ENCODE data around the gene FAM241A. TPM values are rescaled to one million over a fixed set of nuclear protein-coding genes. Genes with fewer than 3 reads are reported as not detected.
A peak's percentile ranks its signal among the peaks of the same experiment; 100 is the strongest.

Gene FAM241A
- total and polyA plus RNA-seq, 2 donors (not counting 3 experiments of a cell fraction or from before 2014, with no cell fraction given), result 3.2 to 9.1 TPM

- no peaks in the 10 kb centered on the region for H3K27me3 ChIP-seq (ENCODE audit: control insufficient read depth in 2 of 2, insufficient read depth in 2 of 2, low read length in 2 of 2)
- CTCF ChIA-PET, result interaction anchor here (1.1 kb wide), 1 partner anchor 21 kb away, joined by 3 read pairs; no protein-coding TSS in a partner anchor
- no peaks in the 10 kb centered on the region for H3K36me3 ChIP-seq (ENCODE audit: control insufficient read depth in 2 of 2, extremely low read depth in 1 of 2, insufficient read depth in 2 of 2, low read length in 2 of 2)
- BruUV-seq (replicated peaks), result no TSS peak
- FAIRE-seq (peak; percentile 43), DNase-seq (ENCODE audit: low read depth, low spot score) (peak; percentile 27)
- H2AFZ ChIP-seq (ENCODE audit: low read depth, low read length), result no peak overlapping the region
- intact Hi-C loops (cut with micrococcal nuclease), result no loop called here
- H3K4me2 ChIP-seq (ENCODE audit: insufficient read depth, low read length), result no peak overlapping the region
- no peak overlapping the region for H3K27ac ChIP-seq (ENCODE audit: insufficient read depth, low read depth, low read length)
- H3K9me1 ChIP-seq (replicated peaks; ENCODE audit: control insufficient read depth, extremely low read depth, insufficient read depth, low read length), result no peaks in the 10 kb centered on the region
- no peak overlapping the region for H3K9ac ChIP-seq (replicated peaks; ENCODE audit: extremely low read depth, insufficient read depth, low read length)
- H3K4me1 ChIP-seq (ENCODE audit: control insufficient read depth, extremely low read depth, insufficient read depth, low read length), result peaks cover 4% of the 10 kb centered on the region
- H3K9me3 ChIP-seq (replicated peaks; ENCODE audit: control insufficient read depth, insufficient read depth, low read length), result no peaks in the 10 kb centered on the region
- no peak overlapping the region for H3K4me3 ChIP-seq (replicated peaks in 1 of 3; ENCODE audit: insufficient read depth in 1 of 3, low read depth in 1 of 3, low read length in 3 of 3)
- no peak for TF ChIP-seq POLR2A (IDR thresholded peaks at IDR 0.05; ENCODE audit: low read depth, low read length)
- no peak for TF ChIP-seq EZH2 (IDR thresholded peaks at IDR 0.05; ENCODE audit: borderline replicate concordance, low read depth, low read length, severe bottlenecking)
- no peak for TF ChIP-seq GATA2 (IDR thresholded peaks at IDR 0.05; ENCODE audit: insufficient read depth, insufficient read length, low read depth, low read length)
- no peak for TF ChIP-seq JUN (IDR thresholded peaks at IDR 0.05; ENCODE audit: borderline replicate concordance, insufficient read depth, insufficient read length, low read depth)
- no peak for TF ChIP-seq FOS (IDR thresholded peaks at IDR 0.05; ENCODE audit: borderline replicate concordance, insufficient read depth, low read length)
- no peak for TF ChIP-seq POLR2AphosphoS5 (IDR thresholded peaks at IDR 0.05; ENCODE audit: insufficient read depth, low read depth, low read length)
- TF ChIP-seq CTCF (IDR thresholded peaks at IDR 0.05; ENCODE audit: extremely low read depth in 1 of 2, insufficient read depth in 1 of 2, low read depth in 1 of 2, low read length in 2 of 2), result no peak
- no peak for TF ChIP-seq MAX (IDR thresholded peaks at IDR 0.05; ENCODE audit: insufficient read depth, insufficient read length)
- no peak for TF ChIP-seq MYC (IDR thresholded peaks at IDR 0.05; ENCODE audit: low read depth, low read length)
- H3K79me2 ChIP-seq (ENCODE audit: control insufficient read depth, insufficient read depth, low read length), result no peaks in the 10 kb centered on the region
- H4K20me1 ChIP-seq (replicated peaks; ENCODE audit: control insufficient read depth, extremely low read depth, insufficient read depth, low read length), result no peaks in the 10 kb centered on the region
- POLR2A ChIA-PET, result no interaction called here
- dilution Hi-C loops (cut with MboI; ENCODE audit: extremely low pct_ligation_motif_present, low sequenced_read_pairs), result no loop called here
Measured at GRCh38 chr4:112120021-112120420, 25.2 kb upstream of the FAM241A start.

Measured in endothelial cell of umbilical vein (primary cell).